SK-N-SH treated with all-trans-retinoic acid at 6 μM for 48 hours (cell line): ENCODE measurements around the gene ANO10.

ENCODE experiments used
- ARNTL ChIP-seq: fragments of 450-650 bp; formaldehyde crosslinking; IDR thresholded peaks from 2 replicates; pipeline ENCODE4 v1.5.0; 2020; ENCODE audit warnings: low read depth, mild to moderate bottlenecking, moderate library complexity, borderline replicate concordance
- ESRRG ChIP-seq: fragments of 250-450 bp; sonication (Bioruptor Pico); IDR thresholded peaks from 2 replicates; pipeline ENCODE4 v1.6.1; 2021; ENCODE audit warnings: mild to moderate bottlenecking
- ISL1 ChIP-seq: fragments of 250-450 bp; sonication (Bioruptor Pico); IDR thresholded peaks from 2 replicates; pipeline ENCODE4 v2.1.2; 2022; ENCODE audit warnings: mild to moderate bottlenecking, moderate library complexity
- PATZ1 ChIP-seq: fragments of 250-450 bp; sonication (Bioruptor Pico); IDR thresholded peaks from 2 replicates; pipeline ENCODE4 v1.8.0; 2020; ENCODE audit warnings: mild to moderate bottlenecking, moderate library complexity, borderline replicate concordance
- POU6F1 ChIP-seq: fragments of 250-450 bp; sonication (Bioruptor Pico); IDR thresholded peaks from 2 replicates; pipeline ENCODE4 v1.8.0; 2021; ENCODE audit warnings: low read depth, mild to moderate bottlenecking, moderate library complexity, borderline replicate concordance
- PPARA ChIP-seq: fragments of 250-450 bp; sonication (Bioruptor Pico); IDR thresholded peaks from 2 replicates; pipeline ENCODE4 v1.5.0; 2020; ENCODE audit warnings: mild to moderate bottlenecking, borderline replicate concordance
- TOX ChIP-seq: fragments of 250-450 bp; sonication (Bioruptor Pico); IDR thresholded peaks from 2 replicates; pipeline ENCODE4 v1.8.0; 2021; ENCODE audit warnings: mild to moderate bottlenecking, moderate library complexity, borderline replicate concordance
- TSHZ2 ChIP-seq: fragments of 250-450 bp; sonication (Bioruptor Pico); IDR thresholded peaks from 2 replicates; pipeline ENCODE4 v1.5.0; 2020; ENCODE audit warnings: mild to moderate bottlenecking, moderate library complexity
- ZFP30 ChIP-seq: fragments of 450-650 bp; formaldehyde crosslinking; IDR thresholded peaks from 2 replicates; pipeline ENCODE4 v1.5.0; 2022; ENCODE audit warnings: mild to moderate bottlenecking, moderate library complexity

GRCh38 chr3:43534675-43535074 lies 87.1 kb downstream of the ANO10 start:
- TF ChIP-seq ISL1 (CRISPR knock-in tag) (no peak), TSHZ2 (CRISPR knock-in tag) (no peak), ARNTL (CRISPR knock-in tag) (no peak), TOX (CRISPR knock-in tag) (no peak), ZFP30 (CRISPR knock-in tag) (no peak), POU6F1 (no peak), PPARA (CRISPR knock-in tag) (no peak), PATZ1 (no peak), ESRRG (CRISPR knock-in tag) (no peak)
